HG03095 (cell line): ENCODE results near the gene RSF1.
"Not testable (repeated sequence)": the region's sequence is repeated elsewhere in the genome, so short reads cannot be mapped to it uniquely, and the experiment has no call there.

Experiments used
- ATAC-seq: cut with Tn5 transposase; IDR thresholded peaks from one replicate; pipeline ENCODE4 v1.9.1; 2021; ENCODE audit warnings: moderate library complexity; ENCODE audit not compliant: unreplicated experiment

Gene RSF1, protein sequence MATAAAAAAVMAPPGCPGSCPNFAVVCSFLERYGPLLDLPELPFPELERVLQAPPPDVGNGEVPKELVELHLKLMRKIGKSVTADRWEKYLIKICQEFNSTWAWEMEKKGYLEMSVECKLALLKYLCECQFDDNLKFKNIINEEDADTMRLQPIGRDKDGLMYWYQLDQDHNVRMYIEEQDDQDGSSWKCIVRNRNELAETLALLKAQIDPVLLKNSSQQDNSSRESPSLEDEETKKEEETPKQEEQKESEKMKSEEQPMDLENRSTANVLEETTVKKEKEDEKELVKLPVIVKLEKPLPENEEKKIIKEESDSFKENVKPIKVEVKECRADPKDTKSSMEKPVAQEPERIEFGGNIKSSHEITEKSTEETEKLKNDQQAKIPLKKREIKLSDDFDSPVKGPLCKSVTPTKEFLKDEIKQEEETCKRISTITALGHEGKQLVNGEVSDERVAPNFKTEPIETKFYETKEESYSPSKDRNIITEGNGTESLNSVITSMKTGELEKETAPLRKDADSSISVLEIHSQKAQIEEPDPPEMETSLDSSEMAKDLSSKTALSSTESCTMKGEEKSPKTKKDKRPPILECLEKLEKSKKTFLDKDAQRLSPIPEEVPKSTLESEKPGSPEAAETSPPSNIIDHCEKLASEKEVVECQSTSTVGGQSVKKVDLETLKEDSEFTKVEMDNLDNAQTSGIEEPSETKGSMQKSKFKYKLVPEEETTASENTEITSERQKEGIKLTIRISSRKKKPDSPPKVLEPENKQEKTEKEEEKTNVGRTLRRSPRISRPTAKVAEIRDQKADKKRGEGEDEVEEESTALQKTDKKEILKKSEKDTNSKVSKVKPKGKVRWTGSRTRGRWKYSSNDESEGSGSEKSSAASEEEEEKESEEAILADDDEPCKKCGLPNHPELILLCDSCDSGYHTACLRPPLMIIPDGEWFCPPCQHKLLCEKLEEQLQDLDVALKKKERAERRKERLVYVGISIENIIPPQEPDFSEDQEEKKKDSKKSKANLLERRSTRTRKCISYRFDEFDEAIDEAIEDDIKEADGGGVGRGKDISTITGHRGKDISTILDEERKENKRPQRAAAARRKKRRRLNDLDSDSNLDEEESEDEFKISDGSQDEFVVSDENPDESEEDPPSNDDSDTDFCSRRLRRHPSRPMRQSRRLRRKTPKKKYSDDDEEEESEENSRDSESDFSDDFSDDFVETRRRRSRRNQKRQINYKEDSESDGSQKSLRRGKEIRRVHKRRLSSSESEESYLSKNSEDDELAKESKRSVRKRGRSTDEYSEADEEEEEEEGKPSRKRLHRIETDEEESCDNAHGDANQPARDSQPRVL (N-terminal part only)

DNA sequence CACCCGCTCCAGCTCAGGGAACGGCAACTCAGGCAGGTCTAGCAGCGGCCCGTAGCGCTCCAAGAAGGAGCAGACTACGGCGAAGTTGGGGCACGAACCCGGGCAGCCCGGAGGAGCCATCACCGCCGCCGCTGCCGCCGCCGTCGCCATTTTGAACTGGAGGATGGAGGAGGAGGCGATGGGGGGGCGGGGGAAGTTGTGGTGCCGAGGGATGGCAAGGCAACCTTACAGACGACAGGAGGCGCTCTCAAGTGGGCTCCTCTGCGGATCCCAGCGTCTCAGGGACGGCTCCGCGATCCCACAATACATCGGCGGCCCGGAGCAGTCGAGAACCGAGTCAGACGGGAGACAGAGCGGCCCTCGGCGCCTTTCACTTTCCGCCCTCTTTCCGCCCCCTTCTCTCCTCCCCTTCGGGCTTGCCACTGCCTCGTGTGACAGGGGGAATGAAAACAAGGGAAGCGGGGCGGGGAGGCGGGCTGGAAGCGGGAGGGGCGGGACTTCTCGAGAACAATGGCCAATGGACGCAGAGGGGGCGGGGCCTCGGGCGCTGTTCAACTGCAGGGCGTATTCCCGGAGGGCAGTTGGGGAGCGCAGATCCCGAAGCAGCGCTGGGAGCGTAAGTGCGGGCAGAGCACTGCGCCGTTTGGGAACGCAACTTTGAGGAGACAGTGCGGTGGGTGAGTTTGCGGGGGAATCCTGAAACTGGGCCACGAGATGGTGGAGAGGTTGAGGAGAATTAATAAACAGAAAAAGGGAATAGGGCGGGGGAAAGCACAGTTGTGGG, at the start of gene RSF1, which contains the start of gene AAMDC:
Gene RSF1, minus strand, starts transcription at position 158 of the 784 bp plus-strand sequence. Its CDS starts 8 bp downstream, at position 150.
Gene AAMDC, plus strand, starts transcription at position 580 of the 784 bp plus-strand sequence. CDS start 21,353 bp downstream, outside the sequence.
- peak; percentile 78 for ATAC-seq

DNA sequence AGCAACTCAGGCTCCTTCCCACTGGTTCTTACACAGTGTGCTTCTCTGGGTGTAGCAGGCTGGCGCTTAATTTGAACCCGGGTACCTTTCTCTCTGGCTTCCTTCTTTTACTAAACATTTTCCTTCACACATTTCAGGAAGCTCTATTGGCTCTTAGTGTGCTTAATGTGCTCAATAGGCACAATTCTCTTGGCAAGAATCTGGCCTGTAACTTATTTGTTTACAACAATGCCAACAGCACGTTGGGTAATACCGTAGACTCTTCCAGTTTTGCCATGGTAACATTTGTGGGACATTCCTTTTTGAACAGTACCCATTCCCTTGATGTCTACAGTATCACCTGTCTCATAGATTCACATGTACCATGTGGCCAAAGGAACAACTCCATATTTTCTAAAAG, 48.2 kb upstream of the RSF1 start:
- ATAC-seq = no peak

DNA sequence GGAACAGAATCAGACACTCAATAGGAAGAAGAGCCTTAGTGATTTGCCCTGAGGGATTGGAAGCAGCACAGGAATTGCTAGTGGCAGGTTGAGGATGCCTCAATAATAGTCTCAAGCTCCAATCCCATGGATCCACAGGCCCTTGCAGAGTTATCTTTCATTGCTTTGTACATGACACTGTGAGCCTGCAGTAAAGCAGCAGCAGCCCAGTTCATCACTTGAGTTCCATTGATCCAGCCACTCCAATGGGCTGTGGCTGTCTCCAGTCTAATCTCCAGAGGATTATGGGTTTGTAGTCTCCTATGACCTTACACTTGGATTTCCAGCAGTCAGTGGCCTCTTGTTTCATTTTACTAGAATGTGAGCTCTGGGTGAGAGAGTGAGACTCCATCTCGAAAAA, 45.8 kb upstream of the RSF1 start:
- no peak for ATAC-seq

DNA sequence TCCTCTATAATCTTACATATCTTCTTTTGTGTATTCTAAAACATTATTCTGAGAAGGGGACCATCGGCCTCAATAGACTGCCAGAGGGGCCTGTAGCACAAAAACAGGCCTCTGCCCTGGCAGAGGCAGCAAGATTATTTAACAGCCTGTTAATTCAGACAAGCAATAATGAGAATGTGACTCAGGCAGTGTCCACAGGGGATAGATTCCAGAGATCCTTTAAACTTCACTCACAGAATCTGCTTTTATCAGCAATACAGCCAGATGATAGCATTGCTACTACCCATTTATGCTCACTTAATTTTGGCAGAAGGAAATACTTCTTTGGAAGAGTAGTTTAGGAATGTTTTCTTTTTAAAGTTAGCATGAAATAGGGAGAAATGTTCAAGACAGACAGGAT, 45.3 kb upstream of the RSF1 start:
- ATAC-seq = no peak

DNA sequence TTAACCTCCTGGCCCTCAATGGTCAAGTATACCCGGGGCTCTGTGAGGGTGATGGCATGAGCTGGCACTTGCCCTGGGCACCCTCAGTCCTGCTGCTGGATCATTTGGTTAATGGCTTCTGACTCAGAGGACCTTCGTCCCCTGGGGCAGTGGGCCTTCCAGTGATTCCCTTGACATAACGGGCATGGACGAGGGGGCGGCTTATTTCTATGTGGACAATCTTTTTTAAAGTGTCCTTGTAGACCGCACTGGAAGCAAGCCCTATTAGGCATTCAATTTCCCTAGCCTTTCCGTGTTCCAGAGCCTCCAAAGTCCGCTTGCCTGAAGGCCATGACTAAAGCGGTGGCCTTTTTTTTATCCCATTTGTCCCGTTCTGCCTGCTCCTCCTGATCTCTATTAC, 40.9 kb upstream of the RSF1 start:
- not testable (repeated sequence) for ATAC-seq

DNA sequence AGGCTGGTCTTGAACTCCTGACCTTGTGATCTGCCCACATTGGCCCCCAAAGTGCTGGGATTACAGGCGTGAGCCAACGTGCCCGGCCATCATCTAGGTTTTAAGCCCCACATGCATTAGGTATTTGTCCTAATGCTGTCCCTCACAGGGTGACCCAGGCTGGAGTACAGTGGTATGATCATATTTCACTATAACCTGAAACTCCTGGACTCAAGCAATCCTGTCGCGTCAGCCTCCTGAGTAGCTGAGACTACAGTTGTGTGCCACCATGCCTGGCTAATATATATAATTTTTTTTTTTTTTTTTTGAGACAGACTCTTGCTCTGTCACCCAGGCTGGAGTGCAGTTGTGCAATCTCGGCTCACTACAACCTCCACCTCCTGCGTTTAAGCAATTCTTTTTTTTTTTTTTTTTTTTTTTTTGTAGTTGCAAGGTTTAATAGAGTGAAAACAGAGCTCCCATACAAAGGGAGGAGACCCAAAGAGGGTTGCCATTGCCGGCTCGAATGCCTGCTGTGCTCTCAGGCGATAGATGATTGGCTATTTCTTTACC, 37.5 kb upstream of the RSF1 start:
- not testable (repeated sequence) for ATAC-seq

DNA sequence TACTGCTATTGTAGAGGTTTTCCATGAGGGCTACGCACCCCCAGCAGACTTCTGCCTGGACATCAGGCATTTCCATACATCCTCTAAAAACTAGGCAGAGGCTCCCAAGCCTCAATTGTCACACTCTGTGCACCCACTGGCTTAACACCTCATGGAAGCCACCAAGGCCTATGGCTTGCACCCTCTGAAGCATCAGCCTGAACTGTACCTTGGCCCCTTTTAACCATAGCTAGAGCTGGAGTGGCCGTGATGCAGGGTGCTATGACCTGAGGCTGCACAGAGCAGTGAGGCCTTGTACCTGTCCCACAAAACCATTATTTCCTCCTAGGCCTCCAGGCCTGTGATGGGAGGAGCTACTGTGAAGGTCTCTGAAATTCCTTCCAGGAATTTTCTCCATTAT, 34.3 kb upstream of the RSF1 start:
- ATAC-seq = no peak

DNA sequence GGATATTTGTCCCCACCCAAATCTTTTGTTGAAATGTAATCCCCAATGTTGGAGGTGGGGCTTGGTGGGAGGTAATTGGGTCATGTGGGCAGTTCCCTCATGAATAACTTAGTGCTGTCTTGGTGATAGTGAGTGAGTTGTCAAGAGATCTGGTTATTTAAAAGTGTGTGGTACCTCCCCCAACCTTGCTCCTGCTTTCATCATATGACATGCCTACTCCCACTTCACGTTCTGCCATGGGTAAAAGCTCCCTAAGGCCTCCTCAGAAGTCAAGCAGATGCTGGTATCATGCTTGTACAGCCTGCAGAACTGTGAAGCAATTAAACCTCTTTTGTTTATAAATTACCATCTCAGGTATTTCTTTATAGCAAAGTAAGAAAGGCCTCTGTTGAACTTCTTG, 31.0 kb upstream of the RSF1 start:
- ATAC-seq = no peak

DNA sequence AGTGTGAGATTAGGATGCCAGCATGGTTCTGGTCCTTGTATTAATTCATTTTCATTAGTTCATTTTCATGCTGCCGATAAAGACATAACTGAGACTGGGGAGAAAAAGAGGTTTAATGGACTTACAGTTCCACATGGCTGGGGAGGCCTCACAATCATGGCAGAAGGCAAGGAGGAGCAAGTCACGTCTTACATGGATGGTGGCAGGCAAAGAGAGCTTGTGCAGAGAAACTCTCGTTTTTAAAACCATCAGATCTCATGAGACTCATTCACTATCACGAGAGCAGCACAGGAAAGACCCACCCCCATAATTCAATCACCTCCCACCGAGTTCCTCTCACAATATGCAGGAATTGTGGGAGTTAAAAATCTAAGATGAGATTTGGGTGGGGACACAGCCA, 23.2 kb upstream of the RSF1 start:
- ATAC-seq = not testable (repeated sequence)

DNA sequence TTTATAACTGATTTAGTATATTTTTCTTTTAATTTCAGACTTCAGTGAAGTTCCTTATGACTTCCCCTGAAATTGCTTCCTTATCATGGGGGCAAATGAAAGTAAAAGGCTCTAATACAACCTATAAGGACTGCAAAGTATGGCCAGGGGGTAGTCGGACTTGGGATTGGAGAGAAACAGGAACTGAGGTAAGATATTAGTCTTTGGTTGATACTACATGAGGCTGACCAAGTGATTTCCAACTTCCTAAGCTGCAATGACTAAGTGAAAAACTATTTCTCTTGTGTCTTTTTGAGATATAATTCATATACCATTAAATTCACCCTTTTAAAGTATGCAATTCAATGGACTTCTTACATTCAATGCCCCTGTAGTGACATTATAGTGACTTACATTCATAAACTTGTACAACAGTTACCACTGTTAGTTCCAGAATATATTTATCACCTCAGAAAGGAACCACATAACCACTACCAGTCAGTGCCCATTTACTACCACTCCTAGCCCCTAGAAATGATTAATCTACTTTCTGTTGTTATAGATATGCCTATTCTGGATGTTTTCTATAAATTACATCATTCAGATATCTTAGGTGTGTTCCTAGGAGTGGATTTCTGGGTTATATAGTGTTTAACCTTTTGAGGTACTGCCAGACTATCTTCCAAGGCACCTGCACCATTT, 22.1 kb upstream of the RSF1 start:
- no peak for ATAC-seq

DNA sequence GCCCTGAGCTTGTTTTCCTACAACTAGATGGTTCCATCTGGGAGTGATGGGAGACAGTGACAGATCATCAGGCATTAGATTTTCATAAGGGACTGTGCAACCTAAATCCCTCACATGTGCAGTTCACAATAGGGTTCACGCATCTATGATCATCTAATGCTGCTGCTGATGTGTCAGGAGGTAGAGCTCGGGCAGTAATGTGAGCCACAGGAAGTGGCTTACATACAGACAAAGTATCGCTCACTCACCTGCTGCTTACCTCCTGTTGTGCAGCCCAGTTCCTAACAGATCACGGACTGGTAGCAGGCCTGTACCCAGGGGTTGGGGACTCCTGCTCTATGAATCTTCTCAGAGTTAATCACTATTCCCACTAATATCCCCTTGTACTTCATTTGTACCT, 12.8 kb upstream of the RSF1 start:
- no peak for ATAC-seq

DNA sequence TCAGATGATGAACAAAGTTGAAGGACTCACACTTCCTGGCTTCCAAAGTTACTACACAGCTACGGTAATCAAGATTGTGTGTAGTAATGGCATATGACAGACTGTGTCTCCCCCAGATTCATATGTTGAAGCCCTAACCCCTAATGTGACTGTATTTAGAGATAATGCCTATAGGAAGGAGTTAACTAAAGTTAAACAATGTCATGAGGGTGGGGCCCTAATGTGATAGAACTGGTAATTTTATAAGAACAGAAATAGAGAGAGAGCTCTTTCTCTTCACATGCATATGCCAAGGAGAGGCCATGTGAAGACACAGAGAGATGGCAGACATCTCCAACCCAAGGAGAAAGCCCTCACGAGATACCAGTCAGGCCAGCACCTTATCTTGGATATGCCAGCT, 8.4 kb upstream of the RSF1 start:
- ATAC-seq = no peak

DNA sequence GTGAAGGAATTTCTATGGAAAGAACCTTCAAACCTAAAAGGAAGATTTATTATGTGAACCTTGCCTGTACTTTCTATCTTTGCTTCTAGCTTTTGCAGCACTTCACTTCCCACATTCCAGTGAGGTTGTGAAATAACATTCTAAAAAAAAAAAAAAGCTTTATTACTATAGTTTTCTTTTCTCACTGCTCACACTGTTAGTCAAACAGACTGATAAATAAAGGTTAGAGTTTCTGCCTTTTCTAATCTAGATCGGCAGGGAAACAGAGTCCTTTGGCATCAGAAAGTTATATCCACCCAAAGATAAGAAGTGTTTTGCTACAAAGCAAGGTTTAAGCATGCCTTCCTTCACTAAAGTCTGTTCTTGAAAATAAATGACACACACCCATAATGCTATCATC, 3.3 kb upstream of the RSF1 start:
- ATAC-seq = no peak

DNA sequence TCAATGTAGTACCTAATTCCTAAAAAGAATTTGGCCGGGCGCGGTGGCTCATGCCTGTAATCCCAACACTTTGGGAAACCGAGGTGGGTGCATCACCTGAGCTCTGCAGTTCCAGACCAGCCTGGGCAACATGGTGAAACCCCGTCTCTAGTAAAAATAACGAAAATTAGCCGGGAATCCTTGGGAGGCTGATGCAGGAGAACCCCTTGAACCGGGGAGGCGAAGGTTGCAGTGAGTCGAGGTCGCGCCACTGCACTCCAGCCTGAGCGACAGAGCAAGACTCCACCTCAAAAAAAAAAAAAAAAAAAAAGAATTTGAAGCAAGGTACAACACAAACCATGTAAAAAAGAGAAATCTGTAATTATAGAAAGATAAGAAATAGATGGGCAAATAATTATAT, 1.6 kb upstream of the RSF1 start:
- ATAC-seq = not testable (repeated sequence)

DNA sequence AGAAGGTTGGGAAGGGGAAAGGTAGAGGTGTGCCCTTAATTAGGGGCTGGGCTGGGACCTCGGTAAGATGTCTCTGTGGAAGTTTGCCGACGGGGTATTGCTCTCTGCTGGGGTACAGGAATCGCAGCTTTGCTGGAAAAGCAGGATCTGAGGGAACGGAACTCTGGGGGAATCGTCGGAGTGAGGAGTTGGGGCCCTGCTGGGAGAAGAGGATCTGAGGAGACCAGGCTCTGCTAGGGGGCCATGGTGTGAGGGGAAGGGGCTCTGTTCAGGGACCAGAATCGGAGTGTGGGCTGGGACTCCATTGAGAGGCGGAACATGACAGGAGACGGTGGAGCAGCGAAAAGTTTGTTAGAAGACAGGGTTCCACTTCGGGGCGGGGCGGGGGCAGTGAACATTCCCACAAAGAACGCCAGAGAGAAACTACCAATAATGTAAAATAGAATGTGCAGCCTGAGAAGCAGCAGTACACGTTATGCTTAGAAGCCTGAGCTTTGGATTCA, 878 bp upstream of the RSF1 start:
- no peak for ATAC-seq

DNA sequence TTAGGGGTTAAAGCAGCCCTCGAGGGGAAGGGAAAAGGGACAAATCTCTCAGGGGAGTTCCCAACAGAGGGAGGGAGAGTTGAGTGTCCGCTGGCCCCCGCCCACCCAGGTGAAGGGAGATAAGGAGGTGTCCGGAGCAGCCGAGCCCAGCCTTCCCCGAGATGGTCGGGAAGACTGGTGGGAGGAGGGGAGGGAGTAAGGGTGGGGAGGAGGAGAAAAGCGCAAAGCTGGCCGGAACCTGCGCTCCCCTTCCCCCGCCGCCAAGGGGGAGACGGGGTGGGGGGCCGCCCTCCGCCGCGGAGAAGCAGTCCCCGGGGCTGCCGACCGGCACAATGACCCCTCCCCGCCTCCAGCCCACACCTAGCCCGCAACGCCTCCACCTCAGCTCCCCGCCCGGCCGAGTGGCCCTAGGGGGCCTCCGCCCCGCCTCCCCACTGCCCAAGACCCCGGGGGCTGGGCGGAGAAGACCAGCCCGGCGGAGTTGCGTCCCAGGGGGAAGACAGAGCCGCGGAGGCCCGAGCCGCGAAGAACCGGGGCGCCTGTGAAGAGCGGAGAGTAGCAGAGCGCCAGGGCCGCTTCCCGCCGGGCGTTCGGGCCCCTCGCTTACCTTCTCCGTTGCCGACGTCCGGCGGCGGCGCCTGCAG, 479 bp downstream of the RSF1 start:
- peak; percentile 12 for ATAC-seq

DNA sequence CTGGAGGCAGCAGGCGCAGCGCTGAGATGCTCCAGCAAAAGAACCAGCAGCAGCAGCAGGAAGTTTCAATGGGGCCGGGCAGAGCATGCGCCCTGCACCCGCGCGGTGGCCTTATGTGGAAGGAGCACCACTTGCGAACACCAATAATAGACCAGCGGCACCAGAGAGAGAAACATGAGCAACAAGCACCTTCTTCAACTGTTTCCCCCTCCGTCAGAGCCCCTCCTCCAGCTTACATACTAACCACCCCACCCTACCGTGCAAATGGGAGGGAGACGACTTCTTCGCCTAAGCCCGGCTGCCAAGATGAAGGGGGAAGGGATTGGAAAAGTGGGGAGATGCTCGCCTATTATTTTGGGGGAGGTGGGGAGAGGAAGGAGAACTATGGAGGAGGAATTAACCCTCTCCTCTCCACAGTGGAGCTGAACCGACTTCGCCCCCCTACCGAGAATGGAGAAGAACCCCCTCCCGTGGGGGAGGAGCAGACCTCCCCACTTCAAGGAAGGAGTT, 1.1 kb downstream of the RSF1 start:
- ATAC-seq = peak; percentile 48

DNA sequence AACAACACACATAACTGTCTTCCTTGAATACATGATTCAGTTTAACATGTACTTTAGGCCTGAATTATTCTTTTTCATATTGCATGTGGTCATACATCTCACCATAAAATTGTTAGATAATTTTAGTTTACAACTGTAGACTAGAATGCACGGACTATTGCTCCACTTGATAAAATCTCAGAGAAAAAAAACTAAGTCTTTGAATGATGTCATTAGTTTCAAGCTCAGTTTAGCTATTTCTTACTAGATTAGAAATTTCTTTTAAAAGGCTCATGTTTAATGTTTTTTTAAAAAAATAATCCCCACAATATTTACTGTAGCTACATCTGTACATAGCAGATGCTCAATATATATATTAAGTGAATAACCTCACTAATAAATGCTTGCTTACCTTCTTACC, 5.1 kb downstream of the RSF1 start:
- ATAC-seq = no peak
